Epithelial cell of esophagus (primary cell): ENCODE results near the gene EEF1G.
"Not testable (repeated sequence)": the region's sequence is repeated elsewhere in the genome, so short reads cannot be mapped to it uniquely, and the experiment has no call there.

ENCODE experiments used
- DNase-seq: peaks from one replicate; pipeline ENCODE4 v3.0.0; 2010; ENCODE audit warnings: low read depth
- H3K4me3 ChIP-seq: 2 replicates; pipeline ENCODE4 v1.5.1; 2011; ENCODE audit warnings: mild to moderate bottlenecking, low read length, control low read depth
- TF ChIP-seq, protein P1 (sequence below): IDR thresholded peaks from 2 replicates; pipeline ENCODE4 v1.5.1; 2011; ENCODE audit warnings: low read depth, mild to moderate bottlenecking, low read length, control low read depth, inconsistent platforms; ENCODE audit not compliant: insufficient read depth; ENCODE audit errors: missing control alignments

Gene EEF1G

GRCh38 chr11:62595124-62595523, 21.4 kb upstream of the EEF1G start:
- H3K4me3 ChIP-seq: no peak overlapping the region
- TF ChIP-seq, protein P1, sequence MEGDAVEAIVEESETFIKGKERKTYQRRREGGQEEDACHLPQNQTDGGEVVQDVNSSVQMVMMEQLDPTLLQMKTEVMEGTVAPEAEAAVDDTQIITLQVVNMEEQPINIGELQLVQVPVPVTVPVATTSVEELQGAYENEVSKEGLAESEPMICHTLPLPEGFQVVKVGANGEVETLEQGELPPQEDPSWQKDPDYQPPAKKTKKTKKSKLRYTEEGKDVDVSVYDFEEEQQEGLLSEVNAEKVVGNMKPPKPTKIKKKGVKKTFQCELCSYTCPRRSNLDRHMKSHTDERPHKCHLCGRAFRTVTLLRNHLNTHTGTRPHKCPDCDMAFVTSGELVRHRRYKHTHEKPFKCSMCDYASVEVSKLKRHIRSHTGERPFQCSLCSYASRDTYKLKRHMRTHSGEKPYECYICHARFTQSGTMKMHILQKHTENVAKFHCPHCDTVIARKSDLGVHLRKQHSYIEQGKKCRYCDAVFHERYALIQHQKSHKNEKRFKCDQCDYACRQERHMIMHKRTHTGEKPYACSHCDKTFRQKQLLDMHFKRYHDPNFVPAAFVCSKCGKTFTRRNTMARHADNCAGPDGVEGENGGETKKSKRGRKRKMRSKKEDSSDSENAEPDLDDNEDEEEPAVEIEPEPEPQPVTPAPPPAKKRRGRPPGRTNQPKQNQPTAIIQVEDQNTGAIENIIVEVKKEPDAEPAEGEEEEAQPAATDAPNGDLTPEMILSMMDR: no peak
- no peak for DNase-seq

GRCh38 chr11:62593434-62594044, 19.8 kb upstream of the EEF1G start:
- TF ChIP-seq, protein P1: peak; percentile 77
- peak; percentile 89 for DNase-seq
- no peak overlapping the region for H3K4me3 ChIP-seq

DNA sequence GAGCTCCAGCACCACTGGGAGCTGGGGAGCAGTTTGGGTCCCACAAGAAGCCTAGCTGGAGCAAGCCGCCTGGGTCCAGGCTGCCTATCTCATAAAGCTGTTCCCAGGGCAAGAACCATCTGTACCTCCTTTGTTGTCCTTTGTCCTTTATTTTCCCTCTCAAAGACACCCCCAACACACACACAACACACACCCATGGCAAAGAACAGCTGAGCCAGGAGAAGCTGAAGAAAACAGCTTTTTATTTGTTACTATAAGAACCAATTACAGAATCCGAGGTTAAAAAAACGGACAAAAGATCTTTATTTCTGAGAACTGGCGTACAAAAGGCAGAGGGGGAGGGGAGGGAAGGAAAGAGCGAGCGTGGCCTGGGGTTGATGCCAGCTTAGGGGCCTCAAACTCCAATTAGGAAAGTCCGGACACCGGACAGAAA, 19.3 kb upstream of the EEF1G start:
- TF ChIP-seq, protein P1: no peak
- H3K4me3 ChIP-seq: no peak overlapping the region
- no peak for DNase-seq

DNA sequence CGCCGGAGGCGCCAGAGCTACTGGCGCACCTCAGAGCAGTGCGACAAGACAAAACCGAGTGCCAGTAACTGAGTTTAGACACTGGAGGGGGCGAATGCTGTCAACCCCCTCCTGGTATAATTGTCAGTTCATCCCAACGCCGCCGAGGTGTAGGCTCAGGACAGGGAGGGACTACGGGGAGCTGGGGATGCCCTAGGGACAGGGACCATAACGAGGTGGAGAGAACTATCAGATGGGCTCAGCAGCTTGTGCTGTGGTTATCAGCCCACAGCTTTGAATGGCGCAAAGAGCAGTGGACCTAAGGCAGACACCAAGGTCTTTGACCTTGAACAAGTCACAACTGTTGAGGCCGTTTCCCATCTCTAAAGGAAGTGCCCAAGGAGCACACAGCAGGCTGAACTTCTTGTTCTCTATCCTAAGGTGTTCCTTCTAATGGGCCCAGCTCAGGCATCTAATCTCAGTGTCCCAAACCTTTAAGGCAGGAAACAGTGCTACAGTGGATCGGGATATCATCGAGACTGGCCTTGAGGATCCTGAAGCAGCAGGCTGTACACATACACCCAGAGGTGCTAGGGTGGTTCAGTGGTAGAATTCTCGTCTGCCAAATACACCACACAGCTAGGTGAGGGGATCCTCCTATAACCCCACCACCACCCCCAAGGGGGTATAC, 18.6 kb upstream of the EEF1G start:
- no peak for DNase-seq
- TF ChIP-seq, protein P1: no peak
- H3K4me3 ChIP-seq: peak overlapping the region; percentile 55

DNA sequence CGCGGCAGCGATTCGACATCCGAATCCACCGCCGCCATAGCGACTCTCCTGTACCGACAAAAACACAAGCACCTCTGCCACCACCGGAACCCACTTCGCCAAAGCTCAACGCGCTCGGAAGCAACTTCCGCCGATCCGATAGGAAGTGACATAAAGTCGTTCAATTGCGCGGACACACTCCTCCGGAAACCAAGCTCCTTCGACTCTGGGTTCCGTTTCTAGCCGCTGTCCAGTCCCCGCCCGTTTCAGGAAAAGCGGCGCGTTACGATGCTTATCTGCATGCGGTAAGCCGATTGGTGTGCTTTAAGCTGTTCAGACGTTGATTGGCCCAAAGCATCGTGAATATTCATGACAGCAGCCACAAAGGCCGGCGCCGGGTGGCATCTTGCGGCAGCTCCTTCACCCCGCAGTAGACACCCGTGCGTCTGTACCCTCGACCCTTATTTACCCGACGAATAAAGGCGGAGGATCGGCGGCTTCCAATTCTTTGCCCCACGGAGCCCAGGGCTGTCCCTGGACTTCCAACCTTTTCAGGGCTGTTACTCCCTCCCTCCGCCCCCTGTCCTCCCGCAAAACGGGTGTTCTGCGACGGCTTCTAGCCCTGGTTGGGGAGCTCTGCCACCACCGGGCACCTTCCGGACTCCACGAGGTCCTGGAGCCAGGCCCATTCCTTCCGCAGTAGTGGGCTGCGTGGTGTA, 17.9 kb upstream of the EEF1G start, which contains the start of gene TUT1:
TUT1 (minus strand) TSS at position 76 of the 698 bp plus-strand sequence; CDS start at position 38, 38 bp downstream.
- TF ChIP-seq, protein P1: no peak
- peak; percentile 100 for DNase-seq
- peak within 1 kb of the TSS; percentile 70 for H3K4me3 ChIP-seq

DNA sequence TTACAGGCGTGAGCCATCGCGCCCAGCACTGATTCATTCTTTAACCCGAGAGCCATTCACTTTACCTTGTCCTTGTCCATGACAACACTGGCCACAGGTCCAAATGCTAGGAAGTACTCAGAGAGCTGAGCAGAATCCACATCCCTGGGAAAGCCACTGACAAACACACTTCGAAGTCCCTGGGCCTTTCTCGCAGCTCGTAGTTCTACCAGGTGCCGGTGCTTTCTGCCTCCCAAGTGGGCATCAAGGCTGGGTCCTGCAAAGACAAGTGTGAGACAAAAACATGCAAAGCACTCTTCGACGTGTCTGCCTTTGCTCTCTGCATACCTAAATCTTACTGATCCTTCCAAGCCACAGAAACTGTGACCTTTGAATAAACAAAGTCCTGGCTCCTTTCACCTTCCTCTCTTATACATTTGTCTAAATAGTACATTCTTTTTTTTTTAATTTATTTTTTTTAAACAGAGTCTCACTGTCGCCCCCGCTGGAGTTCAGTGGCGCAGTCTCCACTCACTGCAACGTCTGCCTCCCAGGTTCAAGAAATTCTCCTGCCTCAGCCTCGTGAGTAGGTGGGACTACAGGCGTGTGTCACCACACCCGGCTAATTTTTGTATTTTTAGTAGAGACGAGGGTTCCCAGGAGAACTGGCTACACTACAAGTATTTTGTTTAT, 15.4 kb upstream of the EEF1G start:
- H3K4me3 ChIP-seq: no peak overlapping the region
- DNase-seq: no peak
- TF ChIP-seq, protein P1: peak; percentile 19

- DNase-seq, H3K4me3 ChIP-seq: not testable (repeated sequence)
Observed at GRCh38 chr11:62585356-62585755, 11.7 kb upstream of the EEF1G start.

DNA sequence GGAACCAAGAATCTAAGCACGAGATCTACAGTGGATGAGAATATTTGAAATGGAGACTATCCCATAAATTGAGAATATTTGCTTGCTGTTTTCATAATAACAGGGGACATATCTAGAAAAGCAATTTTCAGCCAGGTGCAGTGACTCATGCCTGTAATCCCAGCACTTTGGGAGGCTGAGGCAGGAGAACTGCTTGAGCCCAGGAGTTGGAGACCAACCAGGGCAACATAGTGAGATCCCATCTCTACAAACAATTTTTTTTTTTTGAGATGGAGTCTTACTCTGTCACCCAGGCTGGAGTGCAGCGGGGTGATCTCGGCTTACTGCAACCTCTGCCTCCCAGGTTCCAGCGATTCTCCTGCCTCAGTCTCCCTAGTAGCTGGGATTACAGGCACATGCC, 8.0 kb upstream of the EEF1G start:
- not testable (repeated sequence) for H3K4me3 ChIP-seq, DNase-seq
